ENCODE results near the gene RTP5. TPM values are rescaled to one million over a fixed set of nuclear protein-coding genes. Genes with fewer than 3 reads are reported as not detected.

The RTP5 gene
- total and polyA plus RNA-seq, 2 donors (not counting 3 experiments of a cell fraction or from before 2014, with no cell fraction given): not detected

- intact Hi-C loops (cut with micrococcal nuclease) (no loop called here), dilution Hi-C loops (cut with MboI; ENCODE audit: extremely low pct_ligation_motif_present, low sequenced_read_pairs) (no loop called here)
- Histone ChIP-seq H3K79me2 (ENCODE audit: control insufficient read depth, insufficient read depth, low read length) (no peaks in the 10 kb centered on the region), H3K9ac (replicated peaks; ENCODE audit: extremely low read depth, insufficient read depth, low read length) (no peak overlapping the region), H3K27ac (ENCODE audit: insufficient read depth, low read depth, low read length) (no peak overlapping the region), H3K27me3 (ENCODE audit: control insufficient read depth in 2 of 2, insufficient read depth in 2 of 2, low read length in 2 of 2) (peaks cover 0 to 4% of the 10 kb centered on the region in 2 experiments), H3K4me3 (replicated peaks in 1 of 3; ENCODE audit: insufficient read depth in 1 of 3, low read depth in 1 of 3, low read length in 3 of 3) (no peak overlapping the region), H3K4me1 (ENCODE audit: control insufficient read depth, extremely low read depth, insufficient read depth, low read length) (peaks cover 7% of the 10 kb centered on the region), H3K4me2 (ENCODE audit: insufficient read depth, low read length) (no peak overlapping the region), H3K36me3 (ENCODE audit: control insufficient read depth in 2 of 2, extremely low read depth in 1 of 2, insufficient read depth in 2 of 2, low read length in 2 of 2) (no peaks in the 10 kb centered on the region), H4K20me1 (replicated peaks; ENCODE audit: control insufficient read depth, extremely low read depth, insufficient read depth, low read length) (no peaks in the 10 kb centered on the region), H3K9me3 (replicated peaks; ENCODE audit: control insufficient read depth, insufficient read depth, low read length) (no peaks in the 10 kb centered on the region), H2AFZ (ENCODE audit: low read depth, low read length) (no peak overlapping the region), H3K9me1 (replicated peaks; ENCODE audit: control insufficient read depth, extremely low read depth, insufficient read depth, low read length) (no peaks in the 10 kb centered on the region)
- ChIA-PET CTCF (interaction anchor here (1.0 kb wide), 1 partner anchor 15 kb away, joined by 4 read pairs; no protein-coding TSS in a partner anchor), POLR2A (no interaction called here)
- BruUV-seq (replicated peaks): no TSS peak
- no peak for FAIRE-seq
- TF ChIP-seq MAX (IDR thresholded peaks at IDR 0.05; ENCODE audit: insufficient read depth, insufficient read length) (no peak), GATA2 (IDR thresholded peaks at IDR 0.05; ENCODE audit: insufficient read depth, insufficient read length, low read depth, low read length) (no peak), JUN (IDR thresholded peaks at IDR 0.05; ENCODE audit: borderline replicate concordance, insufficient read depth, insufficient read length, low read depth) (no peak), CTCF (IDR thresholded peaks at IDR 0.05; ENCODE audit: extremely low read depth in 1 of 2, insufficient read depth in 1 of 2, low read depth in 1 of 2, low read length in 2 of 2) (no peak), MYC (IDR thresholded peaks at IDR 0.05; ENCODE audit: low read depth, low read length) (no peak), POLR2A (IDR thresholded peaks at IDR 0.05; ENCODE audit: low read depth, low read length) (no peak), POLR2AphosphoS5 (IDR thresholded peaks at IDR 0.05; ENCODE audit: insufficient read depth, low read depth, low read length) (no peak), EZH2 (IDR thresholded peaks at IDR 0.05; ENCODE audit: borderline replicate concordance, low read depth, low read length, severe bottlenecking) (no peak), FOS (IDR thresholded peaks at IDR 0.05; ENCODE audit: borderline replicate concordance, insufficient read depth, low read length) (no peak)
- no peak for DNase-seq (ENCODE audit: low read depth, low spot score)
Measured at GRCh38 chr2:241844831-241845578, 24.5 kb upstream of the RTP5 start.
